KOPT-K1 (cell line): Measurements from ENCODE around the gene HERPUD1.
"Not testable (repeated sequence)": the region's sequence is repeated elsewhere in the genome, so short reads cannot be mapped to it uniquely, and the experiment has no call there.

ENCODE experiments used
- H3K27ac ChIP-seq: fragments of 200-600 bp; sonication (generic); 2 replicates; pipeline ENCODE4 v1.5.1; 2016; ENCODE audit warnings: antibody characterized with exemption, mild to moderate bottlenecking, low read depth, low read length; ENCODE audit not compliant: poor library complexity, severe bottlenecking
- H3K36me3 ChIP-seq: fragments of 200-600 bp; sonication (generic); 2 replicates; pipeline ENCODE4 v1.5.1; 2017; ENCODE audit warnings: antibody characterized with exemption, mild to moderate bottlenecking, low read length, moderate library complexity; ENCODE audit not compliant: insufficient read depth
- H3K9me3 ChIP-seq: fragments of 200-600 bp; sonication (generic); 2 replicates; pipeline ENCODE4 v1.5.1; 2017; ENCODE audit warnings: antibody characterized with exemption, low read length, mild to moderate bottlenecking; ENCODE audit not compliant: insufficient read depth, poor library complexity, severe bottlenecking

Gene HERPUD1

GRCh38 chr16:56985962-56986360 lies 54.0 kb downstream of the HERPUD1 start:
- H3K9me3 ChIP-seq = no peaks in the 10 kb centered on the region
- H3K36me3 ChIP-seq = no peaks in the 10 kb centered on the region
- H3K27ac ChIP-seq = no peak overlapping the region

GRCh38 chr16:56986361-56986760 lies 54.4 kb downstream of the HERPUD1 start:
- H3K36me3 ChIP-seq = no peaks in the 10 kb centered on the region
- H3K27ac ChIP-seq = no peak overlapping the region
- no peaks in the 10 kb centered on the region for H3K9me3 ChIP-seq

GRCh38 chr16:56986908-56987307 lies 55.0 kb downstream of the HERPUD1 start:
- not testable (repeated sequence) for H3K36me3 ChIP-seq, H3K27ac ChIP-seq, H3K9me3 ChIP-seq

DNA sequence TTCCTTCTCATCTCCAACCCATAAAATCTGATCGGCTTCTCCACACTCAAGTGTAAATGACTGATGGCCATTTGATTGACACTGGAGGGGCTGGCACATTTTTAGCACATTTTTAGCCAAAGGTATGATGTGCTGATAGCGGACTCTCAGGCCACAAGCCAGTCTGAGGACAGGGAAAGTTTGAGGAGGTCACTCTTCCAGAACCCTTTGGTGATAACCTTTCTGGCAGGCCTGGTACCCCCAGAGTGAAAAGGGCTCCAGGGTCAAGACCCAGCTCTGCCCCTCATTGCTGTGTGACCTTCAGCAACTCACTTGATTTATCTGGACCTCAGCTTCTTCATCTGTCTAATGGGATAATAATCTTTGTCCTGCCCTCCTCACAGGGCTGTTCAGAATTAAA lies 55.8 kb downstream of the HERPUD1 start:
- H3K27ac ChIP-seq = no peak overlapping the region
- no peaks in the 10 kb centered on the region for H3K9me3 ChIP-seq
- no peaks in the 10 kb centered on the region for H3K36me3 ChIP-seq

- H3K27ac ChIP-seq = peak overlapping the region; percentile 79
- H3K9me3 ChIP-seq = no peaks in the 10 kb centered on the region
- no peaks in the 10 kb centered on the region for H3K36me3 ChIP-seq
Measured at GRCh38 chr16:56988161-56988947, 56.4 kb downstream of the HERPUD1 start.

DNA sequence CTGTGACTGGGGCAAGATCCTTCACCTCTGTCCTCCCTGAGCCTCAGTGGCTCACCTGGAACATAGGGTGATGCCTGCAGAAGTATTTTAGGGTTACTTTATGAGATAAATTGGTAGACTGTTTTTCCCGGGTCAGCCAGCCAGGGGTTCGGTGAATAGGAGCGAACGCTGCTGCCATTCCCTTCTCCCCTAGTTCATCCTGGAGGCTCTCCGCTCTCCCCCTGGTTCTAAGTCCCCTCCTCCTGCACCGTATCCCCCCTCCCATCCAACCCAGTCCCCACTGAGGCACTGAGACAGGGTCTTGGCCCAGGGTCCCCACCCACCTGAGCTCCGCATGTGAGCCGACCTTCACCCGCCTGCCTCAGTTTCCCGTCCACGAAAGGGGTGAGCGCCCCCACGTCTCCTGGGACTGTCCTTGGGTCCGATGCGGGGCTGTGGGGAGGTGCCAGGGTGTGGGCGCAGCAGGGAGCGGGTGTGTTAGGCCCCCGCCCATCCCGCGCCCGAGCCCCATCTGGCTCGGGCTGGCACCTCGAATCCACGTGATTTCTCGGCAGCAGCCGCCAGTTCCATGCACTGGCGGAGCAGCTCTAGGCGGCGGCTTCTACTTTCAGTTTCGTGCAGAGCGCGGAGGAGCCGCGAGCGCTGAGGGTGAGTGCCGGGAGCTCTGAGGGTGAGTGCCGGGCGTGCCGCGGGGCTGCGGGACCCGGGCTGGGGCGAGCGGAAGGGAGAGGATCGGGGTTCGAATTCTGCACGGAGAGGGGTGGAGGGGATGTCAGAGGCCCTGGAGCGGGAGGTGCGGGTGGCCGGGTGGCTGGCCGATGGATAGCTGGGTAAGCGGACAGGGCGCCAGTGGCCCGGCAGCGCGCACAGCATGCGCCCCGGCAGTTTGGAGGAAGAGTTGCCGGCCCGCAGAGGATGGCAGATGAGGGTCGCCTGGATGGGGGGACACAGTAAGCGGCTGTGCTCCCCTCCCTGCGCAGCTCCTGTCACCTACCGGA lies 57.3 kb downstream of the HERPUD1 start, which contains the start of gene NLRC5:
TSS of gene NLRC5 (plus strand) at position 610 of the 998 bp plus-strand sequence. CDS start 31,156 bp downstream, outside the sequence.
- H3K9me3 ChIP-seq = no peaks in the 10 kb centered on the region
- peak within 1 kb of the TSS; percentile 79 for H3K27ac ChIP-seq
- no peaks in the 10 kb centered on the region for H3K36me3 ChIP-seq

- Histone ChIP-seq H3K36me3 (no peaks in the 10 kb centered on the region), H3K27ac (peak overlapping the region; percentile 79), H3K9me3 (no peaks in the 10 kb centered on the region)
Measured at GRCh38 chr16:56989988-56990387, 58.0 kb downstream of the HERPUD1 start.

DNA sequence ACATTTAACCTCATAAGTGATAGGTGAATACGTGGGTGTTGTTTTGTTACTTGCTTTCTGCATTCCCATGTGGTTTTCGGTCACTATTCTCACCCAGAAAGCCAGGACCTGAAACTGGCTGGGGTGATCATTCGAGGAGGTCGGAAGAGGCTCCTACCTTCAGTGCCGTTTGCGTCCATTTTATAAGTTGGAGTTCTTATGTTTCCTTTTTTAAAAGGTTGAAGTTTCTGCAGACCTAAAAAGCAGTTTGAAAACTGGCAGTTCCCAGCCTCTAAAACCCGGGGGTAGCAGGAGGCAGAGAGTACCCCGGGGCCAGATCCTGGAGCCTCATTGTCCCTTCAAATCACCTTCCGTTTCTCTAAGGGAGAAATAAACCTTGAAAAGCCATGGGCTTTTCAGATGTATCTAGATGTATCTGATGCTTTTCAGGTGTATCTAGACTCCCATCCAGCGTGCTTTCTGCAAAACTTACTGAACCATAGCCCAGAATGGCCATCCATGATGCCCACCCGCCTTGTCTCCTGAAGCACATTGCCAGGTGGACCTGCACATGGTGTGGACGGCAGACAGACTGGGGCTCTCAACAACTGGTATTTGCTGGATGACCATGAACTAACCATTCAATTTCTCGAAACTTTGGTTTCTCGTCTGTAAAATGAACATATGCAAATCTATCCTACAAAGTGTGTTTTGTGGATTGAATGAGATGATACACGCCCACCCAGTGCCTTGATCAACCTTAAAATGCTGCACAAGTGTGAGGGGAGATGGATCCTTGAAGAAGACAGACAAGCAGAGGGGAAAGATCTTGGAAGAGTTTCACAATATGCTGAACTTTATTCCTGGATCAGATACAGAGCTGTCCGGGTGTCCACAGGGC lies 58.7 kb downstream of the HERPUD1 start:
- peak overlapping the region; percentile 79 for H3K27ac ChIP-seq

GRCh38 chr16:56992431-56992830 lies 60.5 kb downstream of the HERPUD1 start:
- H3K9me3 ChIP-seq, H3K36me3 ChIP-seq, H3K27ac ChIP-seq: not testable (repeated sequence)

More for the DNA sequence above, 58.7 kb downstream of the HERPUD1 start:
- H3K9me3 ChIP-seq = no peaks in the 10 kb centered on the region
- H3K36me3 ChIP-seq = no peaks in the 10 kb centered on the region

DNA sequence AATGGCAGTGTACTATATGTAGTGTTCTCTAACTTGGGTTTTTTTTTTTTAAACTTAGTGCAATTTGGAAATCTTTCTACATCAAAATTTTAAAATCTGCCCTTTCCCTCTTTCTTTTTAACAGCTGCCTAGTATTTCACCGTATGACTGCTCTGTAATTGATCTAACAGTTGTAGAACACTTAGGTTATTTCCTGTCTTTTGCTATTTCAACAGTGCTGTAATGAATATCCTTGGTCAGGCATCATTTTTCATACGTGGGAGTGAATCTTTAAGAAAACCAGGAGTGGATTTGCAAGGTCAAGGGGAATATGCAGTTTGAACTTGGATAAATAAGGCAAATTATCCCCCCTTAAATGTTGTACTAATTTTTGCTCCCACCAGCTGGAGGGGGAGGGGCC lies 61.3 kb downstream of the HERPUD1 start:
- no peak overlapping the region for H3K27ac ChIP-seq
- no peaks in the 10 kb centered on the region for H3K9me3 ChIP-seq
- H3K36me3 ChIP-seq = no peaks in the 10 kb centered on the region

- no peaks in the 10 kb centered on the region for H3K9me3 ChIP-seq
Measured at GRCh38 chr16:56994311-56994710, 62.4 kb downstream of the HERPUD1 start.

More at GRCh38 chr16:56994311-56994710, 62.4 kb downstream of the HERPUD1 start:
- Histone ChIP-seq H3K36me3 (no peaks in the 10 kb centered on the region), H3K27ac (no peak overlapping the region)
